HepG2 (cell line): ENCODE data around the gene MOBP. TPM values are rescaled to one million over a fixed set of nuclear protein-coding genes. Genes with fewer than 3 reads are reported as not detected.

Source experiments
- ATAC-seq: fragments of 200-7000 bp; cut with Tn5 transposase; 3 replicates; pipeline ENCODE4 v1.9.1; 2020; ENCODE audit warnings: mild to moderate bottlenecking, moderate library complexity
- BruUV-seq: library from RNA; stranded (reverse); fragments of 400-500 nt; replicated peaks from 2 replicates; lab custom pipeline; 2021; lab: Mats Ljungman, UMichigan
- CTCF ChIA-PET: fragments of 300-600 bp; formaldehyde crosslinking; extraction: SDS; loops from one replicate; lab custom pipeline; 2021; ENCODE audit warnings: low total read pairs, inconsistent platforms, low intra/inter-chr PET ratio; lab: Yijun Ruan, JAX
- POLR2A ChIA-PET: fragments of 350-600 bp; sonication (Branson Sonifier 250); formaldehyde crosslinking; loops from one replicate; lab custom pipeline; 2020; ENCODE audit warnings: antibody characterized with exemption, inconsistent platforms; lab: Yijun Ruan, JAX
- DNase-seq: peaks from one replicate; pipeline ENCODE4 v3.0.0-alpha.2; 2015; ENCODE audit warnings: low spot score
- FAIRE-seq: peaks from 3 replicates; lab custom pipeline; 2011; peaks lifted over from hg19 to GRCh38; lab: Jason Lieb, UNC
- H2AFZ ChIP-seq: one replicate; pipeline ENCODE4 v1.6.1; 2011; ENCODE audit warnings: low read length, inconsistent platforms
- H3K27ac ChIP-seq: fragments of 300-600 bp; 3 replicates; pipeline ENCODE4 v1.8.0; 2011; ENCODE audit warnings: mixed run types, mild to moderate bottlenecking, mixed read lengths, low read length, inconsistent platforms; ENCODE audit not compliant: insufficient read depth; ENCODE audit errors: extremely low read length
- H3K27me3 ChIP-seq, 2 experiments: fragments of 200-600 bp in 1 of 2; 2 replicates in 1 of 2; 3 replicates in 1 of 2; pipeline versions ENCODE4 v1.6.0 to v1.8.0; 2011; ENCODE audit warnings: low read length in 2 of 2, mild to moderate bottlenecking in 2 of 2, moderate library complexity in 2 of 2, inconsistent platforms in 1 of 2; ENCODE audit not compliant: insufficient read depth in 2 of 2, control insufficient read depth in 1 of 2
- H3K36me3 ChIP-seq, 2 experiments: fragments of 200-600 bp in 1 of 2; replicated peaks in 1 of 2; 2 replicates in 1 of 2; 3 replicates in 1 of 2; pipeline versions ENCODE4 v1.5.1 to v1.8.0; 2011; ENCODE audit warnings: low read length in 2 of 2, inconsistent platforms in 1 of 2; ENCODE audit not compliant: insufficient read depth in 2 of 2, control insufficient read depth in 1 of 2
- H3K4me1 ChIP-seq: 2 replicates; pipeline ENCODE4 v1.5.1; 2012; ENCODE audit warnings: low read length, inconsistent platforms; ENCODE audit not compliant: insufficient read depth
- H3K4me2 ChIP-seq: 2 replicates; pipeline ENCODE4 v1.6.0; 2011; ENCODE audit warnings: low read depth, low read length, inconsistent platforms
- H3K4me3 ChIP-seq, 3 experiments: fragments of 200-600 bp in 1 of 3; sonication (generic), shearing (Covaris generic) in 1 of 3; replicated peaks in 1 of 3; 2 replicates each; pipeline ENCODE4 v1.5.1; 2011 to 2016; ENCODE audit warnings: low read length in 3 of 3, inconsistent platforms in 2 of 3, low read depth in 2 of 3, mild to moderate bottlenecking in 2 of 3, control low read depth in 1 of 3, mixed read lengths in 1 of 3; ENCODE audit not compliant: insufficient read depth in 1 of 3
- H3K79me2 ChIP-seq: one replicate; pipeline ENCODE4 v1.6.1; 2011; ENCODE audit warnings: low read length, inconsistent platforms; ENCODE audit not compliant: insufficient read depth
- H3K9ac ChIP-seq: 2 replicates; pipeline ENCODE4 v1.6.0; 2011; ENCODE audit warnings: mild to moderate bottlenecking, low read depth, low read length, inconsistent platforms; ENCODE audit not compliant: insufficient read depth
- H3K9me3 ChIP-seq: 2 replicates; pipeline ENCODE4 v1.5.1; 2012; ENCODE audit warnings: mild to moderate bottlenecking, low read length
- H4K20me1 ChIP-seq: 2 replicates; pipeline ENCODE4 v1.6.0; 2011; ENCODE audit warnings: inconsistent platforms, mild to moderate bottlenecking, low read length, moderate library complexity; ENCODE audit not compliant: insufficient read depth
- ARNT2 ChIP-seq: sonication (generic); formaldehyde crosslinking; IDR thresholded peaks from 2 replicates; pipeline ENCODE4 v1.8.0; 2022; ENCODE audit warnings: mild to moderate bottlenecking, low read depth, missing genetic modification reagents, moderate library complexity
- ATF1 ChIP-seq: IDR thresholded peaks from 2 replicates; pipeline ENCODE4 v1.6.1; 2016; ENCODE audit warnings: mild to moderate bottlenecking, control low read depth
- HCFC1 ChIP-seq: fragments of 150-350 bp; IDR thresholded peaks from 2 replicates; pipeline ENCODE4 v1.6.1; 2014; ENCODE audit warnings: low read depth, low read length
- HDAC1 ChIP-seq: sonication (generic); formaldehyde crosslinking; IDR thresholded peaks from 2 replicates; pipeline ENCODE4 v1.5.1; 2020; ENCODE audit warnings: mild to moderate bottlenecking, missing genetic modification reagents
- HNF4A ChIP-seq: sonication (generic); formaldehyde crosslinking; IDR thresholded peaks from 2 replicates; pipeline ENCODE4 v1.4.0; 2020; ENCODE audit warnings: missing genetic modification reagents
- IRF2 ChIP-seq: IDR thresholded peaks from 2 replicates; pipeline ENCODE4 v1.6.1; 2018; ENCODE audit warnings: missing genetic modification reagents, missing compliant biosample characterization
- NONO ChIP-seq, 2 experiments: fragments of 450-650 bp in 1 of 2; sonication (generic) in 1 of 2; formaldehyde crosslinking in 1 of 2; IDR thresholded peaks in 1 of 2; conservative IDR thresholded peaks in 1 of 2; 2 replicates each; pipeline versions ENCODE4 v1.6.1 to v1.8.0; 2017 to 2022; ENCODE audit warnings: mild to moderate bottlenecking in 1 of 2, missing genetic modification reagents in 1 of 2, moderate library complexity in 1 of 2
- PCBP2 ChIP-seq: fragments of 200-400 bp; formaldehyde crosslinking; optimal IDR thresholded peaks from 2 replicates; pipeline ENCODE3; 2018; ENCODE audit warnings: low read length, low read depth; ENCODE audit not compliant: poor library complexity, severe bottlenecking
- SNAPC2 ChIP-seq: sonication (generic); formaldehyde crosslinking; IDR thresholded peaks from 2 replicates; pipeline ENCODE4 v1.8.1; 2022; ENCODE audit warnings: mild to moderate bottlenecking, missing genetic modification reagents
- ZBTB42 ChIP-seq: sonication (generic); formaldehyde crosslinking; IDR thresholded peaks from 2 replicates; pipeline ENCODE4 v1.5.0; 2020; ENCODE audit warnings: mild to moderate bottlenecking, missing genetic modification reagents
- ZNF10 ChIP-seq: sonication (generic); formaldehyde crosslinking; IDR thresholded peaks from 2 replicates; pipeline ENCODE4 v1.4.0; 2020; ENCODE audit warnings: mild to moderate bottlenecking, low read depth, missing genetic modification reagents, borderline replicate concordance
- ZNF382 ChIP-seq: sonication (generic); formaldehyde crosslinking; IDR thresholded peaks from 2 replicates; pipeline ENCODE4 v1.5.0; 2020; ENCODE audit warnings: missing genetic modification reagents, mild to moderate bottlenecking, borderline replicate concordance
- ZNF552 ChIP-seq: sonication (generic); formaldehyde crosslinking; IDR thresholded peaks from 2 replicates; pipeline ENCODE4 v1.9.0; 2022; ENCODE audit warnings: missing genetic modification reagents, mild to moderate bottlenecking, borderline replicate concordance
- ZNF674 ChIP-seq: sonication (generic); formaldehyde crosslinking; IDR thresholded peaks from 2 replicates; pipeline ENCODE4 v1.5.0; 2020; ENCODE audit warnings: low read depth, mild to moderate bottlenecking, missing genetic modification reagents
- ZNF816 ChIP-seq: sonication (generic); formaldehyde crosslinking; IDR thresholded peaks from 2 replicates; pipeline ENCODE4 v1.8.0; 2022; ENCODE audit warnings: missing genetic modification reagents, mild to moderate bottlenecking, borderline replicate concordance
- WGBS: methylation state at CpG from one replicate; pipeline ENCODE4 v1.1.6; 2017; ENCODE audit warnings: low lambda C conversion rate; 5-methylcytosine and 5-hydroxymethylcytosine counted together
- in situ Hi-C: cut with HindIII; loops from 2 replicates; pipeline ENCODE4 v1.10.0; 2017; ENCODE audit warnings: low pct_unique_long_range_greater_than_20kb; ENCODE audit not compliant: extremely low pct_ligation_motif_present
- intact Hi-C: fragments of 100-400 bp; cut with micrococcal nuclease; formaldehyde crosslinking; loops from one replicate; pipeline ENCODE4 v1.10.0; 2022; ENCODE audit not compliant: unreplicated experiment
- polyA plus RNA-seq, 8 experiments: library from polyadenylated mRNA; depleted of rRNA in 3 of 8; stranded (reverse) in 7 of 8; unstranded in 1 of 8; fragments of >200 nt; fragmentation: Illumina TruSeq in 4 of 8; extraction: Trizol in 4 of 8; gene quantifications; 2 replicates each; pipeline versions ENCODE4 v1.2.1 to v1.2.3, GENCODE V29; 2011 to 2016; ENCODE audit warnings: low read depth in 4 of 8, missing spikeins in 1 of 8, mixed read lengths in 1 of 8; ENCODE audit not compliant: insufficient read depth in 1 of 8
- total RNA-seq, 5 experiments: library from RNA; depleted of rRNA; stranded (reverse); fragments of >200 nt; fragmentation: Illumina TruSeq; extraction: Trizol; gene quantifications; 2 replicates each; pipeline ENCODE4 v1.2.3, GENCODE V29; 2016; ENCODE audit warnings: low read depth in 1 of 5
- TF ChIP-seq, protein P1 (sequence below): sonication (generic); formaldehyde crosslinking; IDR thresholded peaks from 2 replicates; pipeline ENCODE4 v1.8.0; 2022; ENCODE audit warnings: missing genetic modification reagents, mild to moderate bottlenecking, moderate library complexity, borderline replicate concordance
- TF ChIP-seq, protein P2 (sequence below): sonication (generic); formaldehyde crosslinking; IDR thresholded peaks from 2 replicates; pipeline ENCODE4 v1.4.0; 2020; ENCODE audit warnings: missing genetic modification reagents, borderline replicate concordance

MOBP gene
- total and polyA plus RNA-seq, 2 of the 13 experiments (the other 11 are each of a cell fraction or from before 2014, with no cell fraction given): not detected

DNA sequence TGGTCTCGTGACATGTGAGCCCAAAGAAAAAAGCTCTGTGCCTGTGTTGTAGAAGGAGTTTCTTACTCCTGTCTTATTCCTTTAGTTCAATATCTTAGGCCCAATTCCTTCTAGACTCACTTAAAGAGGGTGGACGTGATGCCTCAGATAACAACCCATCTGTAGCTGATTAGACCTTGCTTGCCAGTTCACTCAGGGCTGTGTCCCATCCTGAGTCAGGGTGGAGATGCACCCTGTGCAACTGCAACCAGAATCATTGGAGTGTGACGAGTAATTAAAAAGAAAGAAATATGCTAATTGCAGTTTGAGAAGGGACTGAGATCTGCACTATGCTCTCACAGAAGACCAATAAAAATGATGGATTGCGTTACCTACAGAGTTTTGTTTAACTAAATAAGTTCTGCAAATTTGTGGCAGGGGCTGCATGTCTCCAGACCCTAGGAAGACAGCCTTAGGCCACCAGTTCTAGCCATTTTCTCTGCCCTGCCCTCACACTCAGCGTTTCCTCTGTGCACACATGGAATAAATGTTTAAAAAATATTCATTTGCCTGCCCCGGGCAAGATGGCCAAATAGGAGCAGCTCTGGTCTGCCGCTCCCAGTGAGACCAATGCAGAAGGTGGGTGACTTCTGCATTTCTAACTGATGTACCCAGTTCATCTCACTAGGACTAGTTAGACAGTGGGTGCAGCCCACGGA is 83.0 kb downstream of the MOBP start:
- H3K79me2 ChIP-seq: no peaks in the 10 kb centered on the region
- H3K4me3 ChIP-seq: no peak overlapping the region
- CTCF ChIA-PET: no interaction called here
- TF ChIP-seq HCFC1 (no peak), ZNF10 (CRISPR knock-in tag) (no peak), ZNF382 (no peak), NONO (IDR thresholded peaks at IDR 0.05) (no peak), NONO (CRISPR knock-in tag; conservative IDR thresholded peaks at IDR 0.05) (no peak), SNAPC2 (no peak), ZNF552 (CRISPR knock-in tag) (no peak), PCBP2 (no peak), ARNT2 (no peak), ATF1 (CRISPR knock-in tag) (no peak), IRF2 (CRISPR knock-in tag) (no peak), ZBTB42 (CRISPR knock-in tag) (no peak), HDAC1 (no peak), HNF4A (CRISPR knock-in tag) (no peak), ZNF674 (no peak), ZNF816 (no peak)
- TF ChIP-seq, protein P1, sequence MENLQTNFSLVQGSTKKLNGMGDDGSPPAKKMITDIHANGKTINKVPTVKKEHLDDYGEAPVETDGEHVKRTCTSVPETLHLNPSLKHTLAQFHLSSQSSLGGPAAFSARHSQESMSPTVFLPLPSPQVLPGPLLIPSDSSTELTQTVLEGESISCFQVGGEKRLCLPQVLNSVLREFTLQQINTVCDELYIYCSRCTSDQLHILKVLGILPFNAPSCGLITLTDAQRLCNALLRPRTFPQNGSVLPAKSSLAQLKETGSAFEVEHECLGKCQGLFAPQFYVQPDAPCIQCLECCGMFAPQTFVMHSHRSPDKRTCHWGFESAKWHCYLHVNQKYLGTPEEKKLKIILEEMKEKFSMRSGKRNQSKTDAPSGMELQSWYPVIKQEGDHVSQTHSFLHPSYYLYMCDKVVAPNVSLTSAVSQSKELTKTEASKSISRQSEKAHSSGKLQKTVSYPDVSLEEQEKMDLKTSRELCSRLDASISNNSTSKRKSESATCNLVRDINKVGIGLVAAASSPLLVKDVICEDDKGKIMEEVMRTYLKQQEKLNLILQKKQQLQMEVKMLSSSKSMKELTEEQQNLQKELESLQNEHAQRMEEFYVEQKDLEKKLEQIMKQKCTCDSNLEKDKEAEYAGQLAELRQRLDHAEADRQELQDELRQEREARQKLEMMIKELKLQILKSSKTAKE (CRISPR knock-in tag): no peak
- TF ChIP-seq, protein P2, sequence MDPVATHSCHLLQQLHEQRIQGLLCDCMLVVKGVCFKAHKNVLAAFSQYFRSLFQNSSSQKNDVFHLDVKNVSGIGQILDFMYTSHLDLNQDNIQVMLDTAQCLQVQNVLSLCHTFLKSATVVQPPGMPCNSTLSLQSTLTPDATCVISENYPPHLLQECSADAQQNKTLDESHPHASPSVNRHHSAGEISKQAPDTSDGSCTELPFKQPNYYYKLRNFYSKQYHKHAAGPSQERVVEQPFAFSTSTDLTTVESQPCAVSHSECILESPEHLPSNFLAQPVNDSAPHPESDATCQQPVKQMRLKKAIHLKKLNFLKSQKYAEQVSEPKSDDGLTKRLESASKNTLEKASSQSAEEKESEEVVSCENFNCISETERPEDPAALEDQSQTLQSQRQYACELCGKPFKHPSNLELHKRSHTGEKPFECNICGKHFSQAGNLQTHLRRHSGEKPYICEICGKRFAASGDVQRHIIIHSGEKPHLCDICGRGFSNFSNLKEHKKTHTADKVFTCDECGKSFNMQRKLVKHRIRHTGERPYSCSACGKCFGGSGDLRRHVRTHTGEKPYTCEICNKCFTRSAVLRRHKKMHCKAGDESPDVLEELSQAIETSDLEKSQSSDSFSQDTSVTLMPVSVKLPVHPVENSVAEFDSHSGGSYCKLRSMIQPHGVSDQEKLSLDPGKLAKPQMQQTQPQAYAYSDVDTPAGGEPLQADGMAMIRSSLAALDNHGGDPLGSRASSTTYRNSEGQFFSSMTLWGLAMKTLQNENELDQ (CRISPR knock-in tag): no peak
- H3K36me3 ChIP-seq: no peaks in the 10 kb centered on the region
- intact Hi-C loops (no loop called here), in situ Hi-C loops (no loop called here)
- H3K9me3 ChIP-seq: no peaks in the 10 kb centered on the region
- DNase-seq (no peak), ATAC-seq (no peak), FAIRE-seq (no peak)
- WGBS: under 1% methylated on average over 7 of the region's 8 CpGs
- no peaks in the 10 kb centered on the region for H4K20me1 ChIP-seq
- no peak overlapping the region for H2AFZ ChIP-seq
- BruUV-seq: no TSS peak
- H3K27me3 ChIP-seq: no peaks in the 10 kb centered on the region
- H3K9ac ChIP-seq: no peak overlapping the region
- no peak overlapping the region for H3K27ac ChIP-seq
- no peak overlapping the region for H3K4me2 ChIP-seq
- H3K4me1 ChIP-seq: no peaks in the 10 kb centered on the region
- POLR2A ChIA-PET: no interaction called here
